Heart left ventricle (tissue), 16 donors: ENCODE measurements around the gene LRRN4. TPM values are rescaled to one million over a fixed set of nuclear protein-coding genes. Genes with fewer than 3 reads are reported as not detected.
A peak's percentile ranks its signal among the peaks of the same experiment; 100 is the strongest.

ENCODE experiments used
- ATAC-seq, 4 donors: fragments of 200-7000 bp; cut with Tn5 transposase; one replicate each; pipeline ENCODE4 v1.9.1; 2020 to 2022; ENCODE audit warnings: moderate library complexity in 4 of 4, mild to moderate bottlenecking in 3 of 4, moderate number of reproducible peaks in 1 of 4
- DNase-seq, 5 donors: peaks; one replicate each; pipeline ENCODE4 v3.0.0-alpha.2; 2020
- H3K27ac ChIP-seq, 12 donors: fragments of 200-600 bp; sonication (generic) in 4 of 12; one replicate each; pipeline versions ENCODE4 v1.5.0 to v1.8.0; 2016 to 2022; ENCODE audit warnings: mild to moderate bottlenecking in 2 of 12
- H3K27me3 ChIP-seq, 9 donors: fragments of 200-600 bp; sonication (generic) in 2 of 9; one replicate each; pipeline versions ENCODE4 v1.5.1 to v1.8.0; 2016 to 2022; ENCODE audit warnings: mild to moderate bottlenecking in 3 of 9
- H3K36me3 ChIP-seq, 9 donors: fragments of 200-600 bp; sonication (generic) in 2 of 9; one replicate each; pipeline versions ENCODE4 v1.5.0 to v1.8.0; 2018 to 2022; ENCODE audit warnings: mild to moderate bottlenecking in 2 of 9
- H3K4me1 ChIP-seq, 12 donors: fragments of 200-600 bp; sonication (generic) in 4 of 12; one replicate each; pipeline versions ENCODE4 v1.5.0 to v1.8.0; 2016 to 2022; ENCODE audit warnings: mild to moderate bottlenecking in 3 of 12
- H3K4me3 ChIP-seq, 12 donors: fragments of 200-600 bp; sonication (generic) in 4 of 12; one replicate each; pipeline versions ENCODE4 v1.5.0 to v1.8.0; 2017 to 2022; ENCODE audit warnings: mild to moderate bottlenecking in 9 of 12, moderate library complexity in 4 of 12
- H3K9me3 ChIP-seq, 12 donors: fragments of 200-600 bp; sonication (generic) in 4 of 12; one replicate each; pipeline versions ENCODE4 v1.5.0 to v1.8.0; 2016 to 2022; ENCODE audit warnings: mild to moderate bottlenecking in 1 of 12
- POLR2A ChIP-seq, 2 donors: fragments of 450-650 bp; IDR thresholded peaks; one replicate each; pipeline ENCODE4 v1.6.1; 2017; ENCODE audit warnings: antibody characterized with exemption in 2 of 2, mild to moderate bottlenecking in 2 of 2, moderate library complexity in 2 of 2
- WGBS, 4 donors: extraction: QIAGEN DNeasy Blood & Tissue Kit in 2 of 4; methylation state at CpG; one replicate each; pipeline versions ENCODE4 v1.1.5 to v1.1.7; 2013 to 2018; 5-methylcytosine and 5-hydroxymethylcytosine counted together
- intact Hi-C, 10 donors: fragments of 100-400 bp; cut with DNase I; formaldehyde crosslinking; loops; one replicate each; pipeline versions ENCODE4 v1.11.1 to v1.14.2; 2022
- polyA plus RNA-seq, 2 donors: library from polyadenylated mRNA; stranded (reverse); fragments of 200-250 nt; gene quantifications; one replicate each; pipeline ENCODE4 v1.2.3, GENCODE V29; 2013
- total RNA-seq, 9 donors: library from RNA; depleted of rRNA in 2 of 9; stranded (reverse); fragments of >200 nt in 2 of 9; fragmentation: NEBNext Ultra II Directional in 3 of 9; extraction: Animal tissue kit (Norgen Biotek cat#: 25700) in 3 of 9; gene quantifications; one replicate each; pipeline versions ENCODE4 v1.1.0 to v1.2.4, GENCODE V29; 2016 to 2023
- TF ChIP-seq, protein P1 (sequence below), 12 donors: fragments of 200-600 bp; sonication (generic) in 4 of 12; IDR thresholded peaks; one replicate each; pipeline versions ENCODE4 v1.5.0 to v1.8.0; 2018 to 2022; ENCODE audit warnings: antibody characterized with exemption in 12 of 12, mild to moderate bottlenecking in 5 of 12
- donor health status: ischemic (EF 13 %, LVEDD 7.1; RV severe dilation, severe dysfunction).
- donor health status: healthy with polysubstance abuse.
- donor health status: DM: no; HTN: yes; CAD: no.
- donor health status: DM: no; HTN: no; CAD: no.
- donor health status: ischemic (EF 25% LVEDD 6.9; RV normal size, moderate dysfunction).
- donor health status: ischemic (EF 25% LVEDD 5.7; RV mildly dilated, moderate dysfunction).
- donor health status: healthy.
- donor health status: DM: yes; HTN: yes; CAD: no.
- donor health status: ischemic (EF 35%, LVEDD 5.7; RV mildly dilated, moderate dysfunction).
- donor health status: nonischemic (EF 11% LVEDD 7.7; RV severe dilation, severe dysfunction).
- donor health status: DM: yes; HTN: yes; CAD: no.
- donor health status: PGD.
- donor health status: ischemic (EF 29% LVEDD 5.4; RV normal size, mild dysfunction).
- donor health status: nonischemic (EF 23%, LVEDD 6.1; RV moderate dilation, normal function).

Gene LRRN4
- total and polyA plus RNA-seq, 11 donors, result 0.12 to 18.7 (median 0.17) TPM; not detected in 4

DNA sequence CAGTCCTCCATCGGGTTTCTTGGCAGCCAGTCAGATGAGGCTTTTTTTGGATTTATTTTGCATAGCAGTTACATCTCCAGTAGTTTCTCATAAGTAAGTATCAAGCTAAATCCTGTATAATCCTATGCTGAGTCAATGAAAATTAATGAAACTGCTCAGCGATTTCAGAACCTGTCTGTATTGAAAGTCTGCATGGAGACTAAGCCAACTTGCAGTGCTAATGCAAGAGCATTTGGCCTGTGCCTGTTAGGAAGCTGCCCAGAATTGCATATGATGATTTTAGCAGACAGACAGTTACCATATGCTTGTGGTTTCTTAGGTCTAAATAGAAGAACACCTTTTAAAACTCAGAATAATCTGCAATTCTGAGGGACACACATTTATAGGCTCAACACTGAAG is 25.2 kb upstream of the LRRN4 start:
- Histone ChIP-seq H3K4me1 (peaks cover 0 to 20% (median 3%) of the 10 kb centered on the region in 12 donors), H3K27me3 (no peaks in the 10 kb centered on the region), H3K27ac (no peak overlapping the region), H3K36me3 (peaks cover 0 to 11% (median 0%) of the 10 kb centered on the region in 9 donors), H3K9me3 (no peaks in the 10 kb centered on the region), H3K4me3 (no peak overlapping the region)
- no peak for DNase-seq
- TF ChIP-seq POLR2A (IDR thresholded peaks at IDR 0.05), result no peak
- TF ChIP-seq, protein P1, sequence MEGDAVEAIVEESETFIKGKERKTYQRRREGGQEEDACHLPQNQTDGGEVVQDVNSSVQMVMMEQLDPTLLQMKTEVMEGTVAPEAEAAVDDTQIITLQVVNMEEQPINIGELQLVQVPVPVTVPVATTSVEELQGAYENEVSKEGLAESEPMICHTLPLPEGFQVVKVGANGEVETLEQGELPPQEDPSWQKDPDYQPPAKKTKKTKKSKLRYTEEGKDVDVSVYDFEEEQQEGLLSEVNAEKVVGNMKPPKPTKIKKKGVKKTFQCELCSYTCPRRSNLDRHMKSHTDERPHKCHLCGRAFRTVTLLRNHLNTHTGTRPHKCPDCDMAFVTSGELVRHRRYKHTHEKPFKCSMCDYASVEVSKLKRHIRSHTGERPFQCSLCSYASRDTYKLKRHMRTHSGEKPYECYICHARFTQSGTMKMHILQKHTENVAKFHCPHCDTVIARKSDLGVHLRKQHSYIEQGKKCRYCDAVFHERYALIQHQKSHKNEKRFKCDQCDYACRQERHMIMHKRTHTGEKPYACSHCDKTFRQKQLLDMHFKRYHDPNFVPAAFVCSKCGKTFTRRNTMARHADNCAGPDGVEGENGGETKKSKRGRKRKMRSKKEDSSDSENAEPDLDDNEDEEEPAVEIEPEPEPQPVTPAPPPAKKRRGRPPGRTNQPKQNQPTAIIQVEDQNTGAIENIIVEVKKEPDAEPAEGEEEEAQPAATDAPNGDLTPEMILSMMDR (IDR thresholded peaks at IDR 0.05), result no peak
- 75 to 83% (median 80%) methylated on average over 2 of the region's 2 CpGs for WGBS, 4 donors
- intact Hi-C loops, result loop anchor here in 7 of 10 donors (2.0 to 10.0 kb wide), 8 partner anchors 77 to 552 kb away; partner anchors contain the start of genes MCM8 (in 2 of the 7) and TRMT6 (in 2 of the 7)
- ATAC-seq, result no peak

DNA sequence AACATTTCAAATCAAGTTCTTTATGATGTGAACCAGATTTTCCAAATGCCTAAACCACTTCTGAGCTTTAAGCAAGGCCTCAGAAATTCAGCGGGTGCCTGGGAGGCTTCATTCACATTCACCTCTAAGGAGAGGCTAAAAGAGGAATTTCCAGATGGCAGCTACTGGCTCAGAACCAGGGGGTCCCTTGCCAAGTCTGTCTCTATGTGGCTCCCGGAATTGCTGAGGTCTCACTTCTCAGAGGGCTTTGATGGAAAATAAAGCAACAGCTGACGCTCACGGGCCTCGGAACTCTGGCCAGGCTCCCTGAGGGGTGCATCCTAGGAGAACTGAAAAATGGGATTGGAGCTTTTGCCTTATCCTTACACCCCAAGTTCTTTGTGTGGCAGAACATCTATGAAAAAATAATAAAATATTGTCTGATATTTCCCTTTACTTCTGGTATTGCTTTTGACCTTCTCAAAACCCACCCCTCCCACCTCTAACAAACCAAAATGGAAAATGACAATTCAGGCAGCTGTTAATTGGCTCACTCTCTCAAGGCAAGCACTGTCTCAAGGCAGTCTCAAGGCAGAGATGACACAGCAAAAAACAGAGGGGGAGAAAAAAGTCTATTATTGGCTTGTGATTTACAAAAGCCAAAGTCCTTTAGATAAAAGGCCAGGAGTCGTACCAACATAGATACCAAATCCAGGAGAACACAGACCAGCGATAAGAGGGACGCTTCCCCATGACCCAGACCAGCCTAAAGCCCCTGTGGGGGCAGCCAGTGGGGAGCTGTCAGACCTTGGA is 21.8 kb upstream of the LRRN4 start:
- intact Hi-C loops, result loop anchor here in 9 of 10 donors (2.0 to 10.0 kb wide), 10 partner anchors 73 to 548 kb away; partner anchors contain the start of genes MCM8 (in 3 of the 9) and TRMT6 (in 3 of the 9)
- Histone ChIP-seq H3K9me3 (no peaks in the 10 kb centered on the region), H3K27me3 (no peaks in the 10 kb centered on the region), H3K4me1 (peaks cover 0 to 23% (median 4%) of the 10 kb centered on the region in 12 donors), H3K27ac (peak overlapping the region in 11 of 12 donors; percentile 34 to 82 (median 69)), H3K4me3 (no peak overlapping the region), H3K36me3 (peaks cover 0 to 11% (median 0%) of the 10 kb centered on the region in 9 donors)
- TF ChIP-seq, protein P1 (IDR thresholded peaks at IDR 0.05), result no peak
- no peak for TF ChIP-seq POLR2A (IDR thresholded peaks at IDR 0.05)
- DNase-seq, result peak in 4 of 5 donors; percentile 51 to 79 (median 61)
- ATAC-seq, result peak; percentile 57 to 78 (median 69)
- 27 to 31% (median 30%) methylated on average over 8 of the region's 8 CpGs for WGBS, 4 donors

DNA sequence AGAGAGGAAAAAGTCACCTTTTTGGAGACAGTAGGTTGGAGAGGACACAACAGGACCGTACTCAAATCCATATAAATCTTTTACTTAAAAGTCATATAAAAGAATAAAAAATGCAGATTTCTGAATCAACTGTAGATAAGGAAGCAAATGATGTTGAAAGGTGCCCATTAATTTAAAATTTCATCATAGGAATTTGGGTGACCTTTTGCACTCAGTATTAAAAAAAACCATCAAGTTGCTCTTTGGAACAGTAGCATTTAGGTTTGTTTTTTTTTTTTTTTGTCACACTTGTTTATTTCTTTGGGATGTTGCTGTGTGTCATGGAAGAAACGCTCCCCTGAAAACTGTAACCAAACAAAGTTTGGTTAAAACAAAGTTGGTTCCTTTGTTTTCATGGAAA is 20.9 kb upstream of the LRRN4 start:
- DNase-seq (no peak), ATAC-seq (no peak)
- intact Hi-C loops, result loop anchor here in 7 of 10 donors (5.0 to 10.0 kb wide), 7 partner anchors 72 to 547 kb away; partner anchors contain the start of genes MCM8 (in 2 of the 7) and TRMT6 (in 2 of the 7)
- 77 to 86% (median 80%) methylated on average over 2 of the region's 2 CpGs for WGBS, 4 donors
- H3K4me1 ChIP-seq, result peaks cover 0 to 23% (median 4%) of the 10 kb centered on the region in 12 donors
- H3K27ac ChIP-seq, result peak overlapping the region; percentile 22 to 82 (median 68)
- H3K27me3 ChIP-seq, result no peaks in the 10 kb centered on the region
- peaks cover 0 to 11% (median 0%) of the 10 kb centered on the region in 9 donors for H3K36me3 ChIP-seq
- no peaks in the 10 kb centered on the region for H3K9me3 ChIP-seq
- no peak for TF ChIP-seq POLR2A (IDR thresholded peaks at IDR 0.05)
- TF ChIP-seq, protein P1 (IDR thresholded peaks at IDR 0.05), result no peak
- H3K4me3 ChIP-seq, result no peak overlapping the region

DNA sequence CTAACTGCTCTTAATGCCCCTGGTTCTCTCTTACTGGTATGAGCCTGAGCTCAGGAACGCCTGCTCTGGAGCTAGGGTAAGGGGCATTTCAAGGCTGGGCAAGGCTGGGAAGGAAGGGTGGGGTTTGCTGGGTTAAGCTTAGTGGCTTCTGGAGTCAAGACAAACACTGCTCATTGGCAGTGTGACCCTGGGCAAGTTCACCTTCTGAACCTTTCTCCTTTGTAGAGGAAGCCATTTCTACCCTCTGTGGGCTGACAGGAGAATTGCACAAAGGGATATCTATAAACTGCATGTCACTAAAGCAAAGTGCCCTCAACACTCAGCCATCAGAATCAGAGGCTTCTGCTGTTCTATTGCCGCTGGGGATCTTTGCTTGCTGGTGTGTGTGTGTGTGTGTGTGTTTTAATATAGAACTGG is 20.3 kb upstream of the LRRN4 start:
- TF ChIP-seq POLR2A (IDR thresholded peaks at IDR 0.05), result no peak
- TF ChIP-seq, protein P1 (IDR thresholded peaks at IDR 0.05), result peak in 9 of 12 donors; percentile 9 to 50 (median 34)
- H3K27me3 ChIP-seq, result no peaks in the 10 kb centered on the region
- H3K27ac ChIP-seq, result peak overlapping the region in 11 of 12 donors; percentile 12 to 82 (median 69)
- H3K36me3 ChIP-seq, result peaks cover 0 to 9% (median 0%) of the 10 kb centered on the region in 9 donors
- peak in 3 of 5 donors; percentile 29 to 55 (median 47) for DNase-seq
- H3K4me3 ChIP-seq, result peak overlapping the region in 1 of 12 donors; percentile 5
- intact Hi-C loops, result loop anchor here in 4 of 10 donors (10.0 kb wide), 4 partner anchors 119 to 289 kb away; partner anchors contain the start of genes MCM8 (in 1 of the 4) and TRMT6 (in 1 of the 4)
- no peaks in the 10 kb centered on the region for H3K9me3 ChIP-seq
- peaks cover 0 to 23% (median 4%) of the 10 kb centered on the region in 12 donors for H3K4me1 ChIP-seq
- peak; percentile 69 to 86 (median 82) for ATAC-seq
- 42 to 53% (median 47%) methylated on average over 2 of the region's 2 CpGs for WGBS, 4 donors
